Osteocyte (in vitro differentiated cells): ENCODE results near the gene MBNL2. TPM values are rescaled to one million over a fixed set of nuclear protein-coding genes. Genes with fewer than 3 reads are reported as not detected.
"Not testable (repeated sequence)": the region's sequence is repeated elsewhere in the genome, so short reads cannot be mapped to it uniquely, and the experiment has no call there.

Experiments used
- DNase-seq: peaks from one replicate; pipeline ENCODE4 v3.0.0; 2021; ENCODE audit warnings: mixed read lengths; ENCODE audit not compliant: unreplicated experiment; ENCODE audit errors: extremely low spot score
- H3K27ac Mint-ChIP-seq: one replicate; pipeline ENCODE4 v1.8.0; 2021; ENCODE audit warnings: mild to moderate bottlenecking, mixed read lengths; ENCODE audit not compliant: unreplicated experiment
- H3K27me3 Mint-ChIP-seq: one replicate; pipeline ENCODE4 v1.8.0; 2021; ENCODE audit warnings: mixed read lengths; ENCODE audit not compliant: unreplicated experiment
- H3K36me3 Mint-ChIP-seq: one replicate; pipeline ENCODE4 v1.8.0; 2021; ENCODE audit warnings: mixed read lengths; ENCODE audit not compliant: unreplicated experiment
- H3K4me1 Mint-ChIP-seq: one replicate; pipeline ENCODE4 v1.8.0; 2021; ENCODE audit warnings: mixed read lengths; ENCODE audit not compliant: unreplicated experiment
- H3K4me3 Mint-ChIP-seq: one replicate; pipeline ENCODE4 v1.8.0; 2021; ENCODE audit warnings: mild to moderate bottlenecking, moderate library complexity, mixed read lengths; ENCODE audit not compliant: unreplicated experiment
- H3K9me3 Mint-ChIP-seq: one replicate; pipeline ENCODE4 v1.8.0; 2021; ENCODE audit warnings: mixed read lengths; ENCODE audit not compliant: unreplicated experiment
- CTCF ChIP-seq: fragments of 200-600 bp; sonication (generic); IDR thresholded peaks from 2 replicates; pipeline ENCODE4 v1.5.0; 2021; ENCODE audit warnings: antibody characterized with exemption, mild to moderate bottlenecking, moderate library complexity
- total RNA-seq: library from RNA; stranded (reverse); gene quantifications from 2 replicates; pipeline ENCODE4 v1.2.1, GENCODE V29; 2021

Gene MBNL2
- total RNA-seq, 1 donor from 2014 or later = 66.6 TPM

- peaks cover 2% of the 10 kb centered on the region for H3K36me3 Mint-ChIP-seq
- no peak overlapping the region for H3K27ac Mint-ChIP-seq
- no peak for DNase-seq
- no peak overlapping the region for H3K4me3 Mint-ChIP-seq
- peaks cover 7% of the 10 kb centered on the region for H3K9me3 Mint-ChIP-seq
- H3K4me1 Mint-ChIP-seq = peaks cover 4% of the 10 kb centered on the region
- no peak for TF ChIP-seq CTCF
- no peaks in the 10 kb centered on the region for H3K27me3 Mint-ChIP-seq
Measured at GRCh38 chr13:97205982-97206381, 16.2 kb upstream of the MBNL2 start.

GRCh38 chr13:97207252-97207651 lies 14.9 kb upstream of the MBNL2 start:
- not testable (repeated sequence) for H3K27me3 Mint-ChIP-seq, DNase-seq, H3K4me1 Mint-ChIP-seq, H3K9me3 Mint-ChIP-seq, H3K36me3 Mint-ChIP-seq, H3K4me3 Mint-ChIP-seq, H3K27ac Mint-ChIP-seq

- Mint-ChIP-seq H3K27me3 (no peaks in the 10 kb centered on the region), H3K4me1 (peaks cover 4% of the 10 kb centered on the region), H3K9me3 (peaks cover 4% of the 10 kb centered on the region), H3K27ac (no peak overlapping the region), H3K4me3 (no peak overlapping the region), H3K36me3 (peaks cover 2% of the 10 kb centered on the region)
- no peak for DNase-seq
- TF ChIP-seq CTCF = no peak
Measured at GRCh38 chr13:97211300-97211699, 10.8 kb upstream of the MBNL2 start.

- Mint-ChIP-seq H3K4me3 (no peak overlapping the region), H3K4me1 (peaks cover 4% of the 10 kb centered on the region), H3K27ac (no peak overlapping the region), H3K27me3 (no peaks in the 10 kb centered on the region), H3K9me3 (peaks cover 4% of the 10 kb centered on the region), H3K36me3 (peaks cover 2% of the 10 kb centered on the region)
- no peak for TF ChIP-seq CTCF
- no peak for DNase-seq
Measured at GRCh38 chr13:97212004-97212403, 10.1 kb upstream of the MBNL2 start.

GRCh38 chr13:97212601-97213040 lies 9.5 kb upstream of the MBNL2 start:
- no peak overlapping the region for H3K27ac Mint-ChIP-seq
- no peak overlapping the region for H3K4me3 Mint-ChIP-seq
- peaks cover 4% of the 10 kb centered on the region for H3K9me3 Mint-ChIP-seq
- no peak for DNase-seq
- no peaks in the 10 kb centered on the region for H3K27me3 Mint-ChIP-seq
- peak; percentile 72 for TF ChIP-seq CTCF
- H3K4me1 Mint-ChIP-seq = peaks cover 4% of the 10 kb centered on the region
- H3K36me3 Mint-ChIP-seq = peaks cover 2% of the 10 kb centered on the region

GRCh38 chr13:97214921-97215320 lies 7.2 kb upstream of the MBNL2 start:
- no peaks in the 10 kb centered on the region for H3K27me3 Mint-ChIP-seq
- H3K36me3 Mint-ChIP-seq = no peaks in the 10 kb centered on the region
- no peak overlapping the region for H3K27ac Mint-ChIP-seq
- no peaks in the 10 kb centered on the region for H3K9me3 Mint-ChIP-seq
- no peak overlapping the region for H3K4me3 Mint-ChIP-seq
- no peak for DNase-seq
- no peaks in the 10 kb centered on the region for H3K4me1 Mint-ChIP-seq
- TF ChIP-seq CTCF = no peak
